GM19023 (cell line): ENCODE data around the gene MKRN2OS.

Experiments
- ATAC-seq: cut with Tn5 transposase; IDR thresholded peaks from one replicate; pipeline ENCODE4 v1.9.1; 2021; ENCODE audit warnings: mild to moderate bottlenecking, moderate library complexity; ENCODE audit not compliant: unreplicated experiment

Gene MKRN2OS

GRCh38 chr3:12516873-12517272 lies 28.4 kb downstream of the MKRN2OS start:
- no peak for ATAC-seq

- ATAC-seq: no peak
Measured at GRCh38 chr3:12515631-12516030, 29.7 kb downstream of the MKRN2OS start.

- ATAC-seq: no peak
Measured at GRCh38 chr3:12513694-12514446, 31.4 kb downstream of the MKRN2OS start.

- no peak for ATAC-seq
Measured at GRCh38 chr3:12512534-12513118, 32.7 kb downstream of the MKRN2OS start.

GRCh38 chr3:12509466-12509865 lies 35.8 kb downstream of the MKRN2OS start:
- no peak for ATAC-seq

GRCh38 chr3:12508291-12508700 lies 37.0 kb downstream of the MKRN2OS start:
- no peak for ATAC-seq

- no peak for ATAC-seq
Measured at GRCh38 chr3:12507591-12508281, 37.6 kb downstream of the MKRN2OS start.

- no peak for ATAC-seq
Measured at GRCh38 chr3:12506201-12506709, 39.0 kb downstream of the MKRN2OS start.

- ATAC-seq: no peak
Measured at GRCh38 chr3:12503126-12503957, 42.0 kb downstream of the MKRN2OS start.

- no peak for ATAC-seq
Measured at GRCh38 chr3:12501360-12502020, 43.8 kb downstream of the MKRN2OS start.

- ATAC-seq: no peak
Measured at GRCh38 chr3:12499474-12499873, 45.8 kb downstream of the MKRN2OS start.

- no peak for ATAC-seq
Measured at GRCh38 chr3:12496453-12496761, 48.9 kb downstream of the MKRN2OS start.

- no peak for ATAC-seq
Measured at GRCh38 chr3:12495749-12496452, 49.4 kb downstream of the MKRN2OS start.

GRCh38 chr3:12490547-12490946 lies 54.8 kb downstream of the MKRN2OS start:
- no peak for ATAC-seq

- no peak for ATAC-seq
Measured at GRCh38 chr3:12489832-12490231, 55.5 kb downstream of the MKRN2OS start.
